GM19035 (cell line): ENCODE data around the gene CCDC138.
"Not testable (repeated sequence)": the region's sequence is repeated elsewhere in the genome, so short reads cannot be mapped to it uniquely, and the experiment has no call there.

Experiments
- ATAC-seq: cut with Tn5 transposase; IDR thresholded peaks from one replicate; pipeline ENCODE4 v1.9.1; 2021; ENCODE audit not compliant: unreplicated experiment

Gene CCDC138

GRCh38 chr2:108786354-108787215 is at the start of gene CCDC138:
TSS of gene CCDC138 (plus strand) at chr2:108786771. CDS start at chr2:108786823, 52 bp downstream.
- ATAC-seq, result peak; percentile 94

DNA sequence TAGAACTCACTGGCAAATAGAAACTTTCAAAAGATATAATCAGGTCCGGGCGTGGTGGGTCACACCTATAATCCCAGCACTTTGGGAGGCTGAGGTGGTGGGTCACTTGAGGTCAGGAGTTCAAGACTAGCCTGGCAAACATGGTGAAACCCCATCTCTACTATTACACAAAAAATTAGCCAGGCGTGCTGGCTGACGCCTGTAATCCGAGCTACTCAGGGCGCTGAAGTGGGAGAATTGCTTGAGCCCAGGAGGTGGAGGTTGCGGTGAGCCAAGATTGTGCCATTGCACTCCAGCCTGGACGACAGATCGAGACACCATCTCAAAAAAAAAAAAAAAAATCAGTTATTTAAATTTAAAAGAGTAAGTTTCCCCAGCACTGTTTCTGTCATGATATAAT is 28.6 kb upstream of the CCDC138 start:
- ATAC-seq, result not testable (repeated sequence)

GRCh38 chr2:108762618-108763017 is 24.0 kb upstream of the CCDC138 start:
- ATAC-seq, result not testable (repeated sequence)

DNA sequence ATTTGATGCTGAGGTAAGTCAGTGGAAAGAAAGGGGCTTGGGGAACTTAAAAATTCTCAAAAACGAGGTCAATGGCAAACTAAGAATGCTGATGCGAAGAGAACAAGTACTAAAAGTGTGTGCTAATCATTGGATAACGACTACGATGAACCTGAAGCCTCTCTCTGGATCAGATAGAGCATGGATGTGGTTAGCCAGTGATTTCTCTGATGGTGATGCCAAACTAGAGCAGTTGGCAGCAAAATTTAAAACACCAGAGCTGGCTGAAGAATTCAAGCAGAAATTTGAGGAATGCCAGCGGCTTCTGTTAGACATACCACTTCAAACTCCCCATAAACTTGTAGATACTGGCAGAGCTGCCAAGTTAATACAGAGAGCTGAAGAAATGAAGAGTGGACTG is 19.9 kb upstream of the CCDC138 start:
- not testable (repeated sequence) for ATAC-seq

DNA sequence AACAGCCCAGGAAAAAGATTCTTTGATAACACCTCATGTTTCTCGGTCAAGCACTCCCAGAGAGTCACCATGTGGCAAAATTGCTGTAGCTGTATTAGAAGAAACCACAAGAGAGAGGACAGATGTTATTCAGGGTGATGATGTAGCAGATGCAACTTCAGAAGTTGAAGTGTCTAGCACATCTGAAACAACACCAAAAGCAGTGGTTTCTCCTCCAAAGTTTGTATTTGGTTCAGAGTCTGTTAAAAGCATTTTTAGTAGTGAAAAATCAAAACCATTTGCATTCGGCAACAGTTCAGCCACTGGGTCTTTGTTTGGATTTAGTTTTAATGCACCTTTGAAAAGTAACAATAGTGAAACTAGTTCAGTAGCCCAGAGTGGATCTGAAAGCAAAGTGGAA is 18.7 kb upstream of the CCDC138 start:
- ATAC-seq, result not testable (repeated sequence)

DNA sequence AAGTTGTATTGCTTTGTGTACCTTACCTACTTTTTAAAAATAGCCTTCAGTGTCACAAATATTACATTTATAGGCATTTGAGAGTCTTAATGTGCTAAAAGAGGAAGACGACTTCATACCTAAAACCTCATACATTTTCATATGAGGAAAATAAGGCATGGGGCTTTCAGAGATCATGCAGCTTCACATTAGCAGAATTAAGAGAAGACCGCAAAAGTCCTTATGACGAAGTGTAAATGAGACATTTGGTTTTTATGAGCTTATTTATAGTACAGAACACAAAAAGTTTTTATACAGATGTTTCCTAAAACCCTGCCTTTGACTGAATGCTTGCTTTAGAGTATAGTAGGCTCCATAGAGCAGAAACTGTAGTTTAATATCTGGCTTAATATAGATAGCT is 10.1 kb upstream of the CCDC138 start:
- peak; percentile 75 for ATAC-seq

- ATAC-seq, result no peak
These were observed 7.7 kb upstream of the CCDC138 start for GRCh38 chr2:108778857-108779256.

GRCh38 chr2:108786008-108786353 is 590 bp upstream of the CCDC138 start:
- peak; percentile 1 for ATAC-seq

- ATAC-seq, result no peak
These were observed 608 bp downstream of the CCDC138 start for GRCh38 chr2:108787216-108787541.

DNA sequence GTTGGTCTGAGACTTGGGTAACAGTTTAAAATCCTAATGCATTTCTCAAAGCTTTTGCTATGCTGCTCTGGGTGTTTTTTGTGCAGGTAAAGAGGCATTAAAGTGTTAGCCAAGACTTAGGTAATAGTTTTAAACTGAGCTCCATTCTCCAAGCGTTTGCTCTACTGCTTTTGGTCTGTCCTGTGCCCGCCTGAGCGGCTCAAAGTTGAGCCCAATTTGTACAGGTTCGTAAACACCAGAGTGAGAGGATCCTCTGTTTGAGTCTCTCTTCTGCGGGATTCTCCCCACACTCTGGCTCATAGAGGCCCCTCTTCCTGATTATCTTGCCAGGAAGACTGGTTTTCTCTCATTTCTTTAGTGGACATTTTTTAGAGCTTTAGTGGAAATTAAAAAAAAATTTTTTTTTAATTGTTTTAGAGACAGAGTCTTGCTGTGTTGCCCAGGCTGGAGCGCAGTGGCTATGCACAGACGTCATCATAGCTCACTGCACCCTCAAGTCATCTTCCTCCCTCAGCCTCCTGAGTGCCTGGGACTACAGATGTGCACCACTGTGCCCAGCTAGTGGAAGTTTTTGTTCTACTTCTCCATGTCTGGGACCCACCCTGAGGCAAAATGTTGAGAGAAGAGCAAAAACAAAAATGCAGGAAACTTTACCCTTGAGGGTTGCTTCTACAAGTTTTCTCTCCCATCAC is 16.6 kb downstream of the CCDC138 start:
- ATAC-seq, result no peak

DNA sequence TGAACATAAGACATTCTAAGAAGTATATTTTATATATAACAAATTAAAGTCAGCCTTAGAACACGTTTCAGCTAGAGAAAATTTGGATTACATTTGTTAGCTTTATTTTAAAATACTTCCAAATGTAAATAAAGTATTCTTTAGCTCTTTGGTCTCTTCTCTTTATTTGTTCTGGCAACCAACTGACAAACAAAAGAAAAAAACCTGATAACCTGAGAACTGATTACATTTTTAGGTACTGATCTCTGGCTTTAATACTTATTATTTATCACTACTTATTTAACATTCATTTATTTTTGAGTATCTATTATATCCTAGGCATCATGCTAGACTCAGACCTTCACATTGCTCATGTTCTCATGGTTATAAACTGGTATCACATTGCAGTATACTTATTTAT is 18.5 kb downstream of the CCDC138 start:
- no peak for ATAC-seq

GRCh38 chr2:108805782-108806181 is 19.2 kb downstream of the CCDC138 start:
- no peak for ATAC-seq

GRCh38 chr2:108806371-108807113 is 20.0 kb downstream of the CCDC138 start:
- ATAC-seq, result no peak

- no peak for ATAC-seq
These were observed 23.4 kb downstream of the CCDC138 start for GRCh38 chr2:108809936-108810335.

GRCh38 chr2:108810993-108811957 is 24.7 kb downstream of the CCDC138 start:
- ATAC-seq, result no peak

- ATAC-seq, result no peak
These were observed 27.2 kb downstream of the CCDC138 start for GRCh38 chr2:108813732-108814131.

GRCh38 chr2:108820482-108820881 is 33.9 kb downstream of the CCDC138 start:
- ATAC-seq, result no peak

DNA sequence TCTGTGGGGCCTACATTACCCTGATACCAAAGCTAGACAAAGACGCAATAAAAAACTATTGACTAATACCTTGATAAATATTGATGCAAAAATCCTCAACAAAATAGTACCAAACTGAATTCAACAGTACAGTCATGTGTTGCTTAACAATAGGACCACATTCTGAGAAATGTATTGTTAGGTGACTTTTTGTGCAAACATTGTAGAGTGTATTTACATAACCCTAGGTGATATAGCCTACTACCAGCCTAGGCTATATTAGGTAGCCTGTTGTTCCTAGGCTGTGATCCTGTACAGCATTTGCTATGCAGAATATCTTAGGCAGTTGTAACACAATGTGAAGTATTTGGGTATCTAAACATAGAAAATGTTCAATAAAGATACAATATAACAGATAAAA is 36.7 kb downstream of the CCDC138 start:
- no peak for ATAC-seq

GRCh38 chr2:108824316-108825070 is 37.9 kb downstream of the CCDC138 start:
- ATAC-seq, result no peak

DNA sequence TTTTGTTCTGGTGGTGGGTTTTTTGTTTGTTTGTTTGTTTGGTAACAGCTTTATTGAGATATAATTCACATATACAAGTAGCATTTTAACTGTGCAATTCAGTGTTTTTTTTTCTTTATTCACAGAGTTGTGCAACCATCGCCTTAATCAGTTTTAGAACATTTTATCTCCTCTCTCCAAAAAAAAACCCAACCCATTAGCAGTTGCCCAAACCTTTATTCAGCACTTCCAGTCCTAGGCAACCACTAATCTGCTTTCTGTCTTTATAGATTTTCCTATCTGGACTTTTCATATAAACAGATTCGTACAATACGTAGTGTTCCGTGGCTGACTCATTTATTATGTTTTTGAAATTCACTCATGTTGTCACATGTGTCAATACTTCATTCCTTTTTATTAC is 38.7 kb downstream of the CCDC138 start:
- ATAC-seq, result no peak
